Ectodermal cell (in vitro differentiated cells): ENCODE data around the gene PRSS56.
"Not testable (repeated sequence)": the region's sequence is repeated elsewhere in the genome, so short reads cannot be mapped to it uniquely, and the experiment has no call there.

Experiments
- H3K27ac ChIP-seq: 2 replicates; pipeline ENCODE4 v1.7.0; 2013; ENCODE audit warnings: mild to moderate bottlenecking, low read depth, low read length; ENCODE audit not compliant: insufficient read depth, poor library complexity, severe bottlenecking
- H3K27me3 ChIP-seq: 2 replicates; pipeline ENCODE4 v1.7.0; 2013; ENCODE audit warnings: mild to moderate bottlenecking, low read length; ENCODE audit not compliant: insufficient read depth, control insufficient read depth, poor library complexity, severe bottlenecking
- H3K36me3 ChIP-seq: one replicate; pipeline ENCODE4 v1.7.0; 2013; ENCODE audit warnings: low read length; ENCODE audit not compliant: control insufficient read depth, insufficient read depth
- H3K4me1 ChIP-seq: one replicate; pipeline ENCODE4 v1.7.0; 2013; ENCODE audit warnings: low read length; ENCODE audit not compliant: control insufficient read depth, insufficient read depth
- H3K4me3 ChIP-seq: 2 replicates; pipeline ENCODE4 v1.7.0; 2013; ENCODE audit warnings: low read depth, low read length, control low read depth; ENCODE audit not compliant: insufficient read depth
- H3K9me3 ChIP-seq: 2 replicates; pipeline ENCODE4 v1.7.0; 2013; ENCODE audit warnings: mild to moderate bottlenecking, low read length, moderate library complexity; ENCODE audit not compliant: control insufficient read depth
- WGBS, 2 experiments: methylation state at CpG; one replicate each; pipeline ENCODE4 v1.1.7; 2013; ENCODE audit warnings: missing lambda C conversion rate in 2 of 2; 5-methylcytosine and 5-hydroxymethylcytosine counted together

PRSS56 gene

DNA sequence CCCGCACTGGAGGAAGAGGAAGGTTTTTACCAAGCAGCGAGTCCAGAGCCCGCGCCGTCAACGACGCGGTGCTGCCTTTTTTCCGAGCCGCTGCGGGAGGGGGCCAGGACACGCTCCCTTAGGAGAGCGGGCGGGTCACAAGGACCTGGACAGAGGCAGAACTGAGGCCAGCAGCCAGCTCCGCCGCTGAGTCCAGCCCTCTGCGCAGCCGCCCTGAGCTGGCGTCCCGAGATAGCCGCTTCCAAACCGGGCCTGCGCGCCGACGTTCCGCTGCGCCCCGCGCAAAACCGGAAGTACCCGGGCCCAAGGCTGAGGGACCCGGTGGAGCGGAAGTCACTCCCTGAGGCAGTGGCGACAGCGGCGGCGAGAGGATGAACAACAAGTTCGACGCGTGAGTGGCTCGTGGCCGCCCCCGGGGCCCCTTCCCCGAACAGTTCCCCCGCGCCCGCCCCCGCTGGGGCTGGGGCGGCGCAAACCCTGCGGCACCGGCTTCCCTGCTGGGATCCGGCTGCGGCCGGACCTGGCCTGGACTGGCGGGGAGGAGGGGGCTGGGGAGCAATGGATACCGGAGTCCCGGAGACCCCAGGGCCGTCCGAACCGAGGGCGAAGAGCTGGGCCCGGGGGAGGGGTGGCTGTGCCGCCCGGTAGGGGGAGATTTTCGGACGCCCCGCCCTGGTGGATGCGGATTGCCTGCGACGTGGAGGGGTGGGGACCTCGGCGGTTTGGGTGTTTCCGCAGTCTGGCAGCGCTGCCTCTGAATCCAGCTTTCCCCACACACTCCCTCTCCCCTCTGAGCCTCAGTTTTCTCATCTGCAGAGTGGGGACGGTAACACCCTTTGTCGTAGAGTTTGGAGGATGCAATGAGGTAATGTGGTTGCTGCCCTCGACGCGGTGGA, 30.4 kb downstream of the PRSS56 start, which contains the start of the genes EIF4E2 and TIGD1:
Gene EIF4E2 (plus strand): TSS at position 336 of the 896 bp plus-strand sequence. CDS start 36 bp downstream, at position 372.
Gene TIGD1 (minus strand): TSS at position 204 of the 896 bp plus-strand sequence. CDS start 675 bp downstream, outside the sequence.
- Histone ChIP-seq H3K27me3 (no peaks in the 10 kb centered on the region), H3K4me3 (peak within 1 kb of the TSS; percentile 91), H3K4me1 (peaks cover 10% of the 10 kb centered on the region), H3K27ac (peak within 1 kb of the TSS; percentile 92), H3K9me3 (no peaks in the 10 kb centered on the region), H3K36me3 (peaks cover 10% of the 10 kb centered on the region)
- 0% methylated on average over 79 to 81 of the region's 81 CpGs for WGBS, 2 experiments

DNA sequence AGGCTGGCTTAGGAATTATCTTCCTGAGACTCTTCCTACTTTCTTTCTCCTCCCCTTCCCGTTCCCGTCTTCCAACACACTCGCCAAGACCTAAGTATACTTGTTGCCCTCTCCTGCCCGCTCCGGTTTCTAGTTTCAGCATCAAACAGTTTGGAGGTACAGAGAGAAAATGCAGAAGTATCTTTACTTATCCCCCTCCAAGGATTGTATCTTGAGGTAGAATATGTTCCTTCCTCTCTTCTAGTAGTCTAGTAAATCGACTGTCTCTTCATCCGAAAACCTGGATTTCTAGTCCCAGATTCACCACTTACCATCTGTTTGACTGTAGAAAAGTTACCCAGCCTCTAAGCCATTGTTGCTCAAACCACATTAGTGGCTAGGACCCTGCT, 31.1 kb downstream of the PRSS56 start:
- peak overlapping the region; percentile 92 for H3K27ac ChIP-seq
- H3K4me3 ChIP-seq, result peak overlapping the region; percentile 91

DNA sequence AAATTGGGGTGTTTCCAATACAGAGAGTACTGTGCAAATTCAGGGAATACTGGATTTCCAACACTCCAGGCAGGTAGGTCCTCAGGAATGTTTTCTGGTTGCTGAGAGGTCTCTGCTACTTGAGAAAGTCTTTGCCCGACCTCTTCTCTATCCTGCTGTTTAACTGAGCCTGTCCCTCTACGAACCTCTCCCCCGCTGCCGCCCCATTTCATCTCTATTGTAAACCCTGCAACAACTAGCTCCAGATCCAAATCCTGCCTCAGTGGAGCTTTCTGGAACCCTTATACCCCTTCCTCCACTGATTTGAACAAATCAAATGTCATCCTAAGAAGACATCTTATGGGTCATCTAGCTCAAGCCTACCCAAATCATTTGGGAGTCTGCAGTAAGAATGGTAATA, 31.6 kb downstream of the PRSS56 start:
- no peaks in the 10 kb centered on the region for H3K27me3 ChIP-seq
- WGBS, 2 experiments, result 87 to 95% methylated on average over 4 of the region's 4 CpGs
- peak overlapping the region; percentile 91 for H3K4me3 ChIP-seq
- no peak overlapping the region for H3K27ac ChIP-seq
- H3K4me1 ChIP-seq, result peaks cover 10% of the 10 kb centered on the region
- peaks cover 9% of the 10 kb centered on the region for H3K36me3 ChIP-seq
- no peaks in the 10 kb centered on the region for H3K9me3 ChIP-seq

More for the DNA sequence above, 31.1 kb downstream of the PRSS56 start:
- H3K4me1 ChIP-seq, result peaks cover 10% of the 10 kb centered on the region
- no peaks in the 10 kb centered on the region for H3K27me3 ChIP-seq
- no peaks in the 10 kb centered on the region for H3K9me3 ChIP-seq
- H3K36me3 ChIP-seq, result peaks cover 7% of the 10 kb centered on the region
- WGBS, 2 experiments, result 22 to 25% methylated on average over 7 of the region's 7 CpGs

DNA sequence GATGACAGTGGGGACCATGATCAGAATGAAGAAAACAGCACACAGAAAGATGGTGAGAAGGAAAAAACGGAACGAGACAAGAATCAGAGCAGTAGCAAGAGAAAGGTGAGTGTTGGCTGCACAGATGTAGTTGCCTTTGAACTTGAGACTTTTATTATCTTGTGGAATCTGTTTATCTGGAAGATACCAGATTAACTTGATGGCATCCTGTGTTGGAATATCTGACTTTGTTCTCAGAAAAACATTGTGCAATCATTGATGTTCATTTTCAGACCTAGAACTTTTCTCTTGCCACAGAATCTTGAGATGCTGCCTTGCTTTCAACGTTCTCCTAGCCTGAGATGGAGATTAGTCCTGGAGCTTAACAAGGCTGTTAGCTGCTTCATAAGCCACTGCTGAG, 36.2 kb downstream of the PRSS56 start:
- H3K4me1 ChIP-seq, result peaks cover 8% of the 10 kb centered on the region
- H3K9me3 ChIP-seq, result no peaks in the 10 kb centered on the region
- WGBS, 2 experiments, result 92 to 96% methylated on average over 3 of the region's 3 CpGs
- H3K27me3 ChIP-seq, result no peaks in the 10 kb centered on the region
- H3K36me3 ChIP-seq, result peaks cover 19% of the 10 kb centered on the region
- H3K27ac ChIP-seq, result no peak overlapping the region
- no peak overlapping the region for H3K4me3 ChIP-seq

DNA sequence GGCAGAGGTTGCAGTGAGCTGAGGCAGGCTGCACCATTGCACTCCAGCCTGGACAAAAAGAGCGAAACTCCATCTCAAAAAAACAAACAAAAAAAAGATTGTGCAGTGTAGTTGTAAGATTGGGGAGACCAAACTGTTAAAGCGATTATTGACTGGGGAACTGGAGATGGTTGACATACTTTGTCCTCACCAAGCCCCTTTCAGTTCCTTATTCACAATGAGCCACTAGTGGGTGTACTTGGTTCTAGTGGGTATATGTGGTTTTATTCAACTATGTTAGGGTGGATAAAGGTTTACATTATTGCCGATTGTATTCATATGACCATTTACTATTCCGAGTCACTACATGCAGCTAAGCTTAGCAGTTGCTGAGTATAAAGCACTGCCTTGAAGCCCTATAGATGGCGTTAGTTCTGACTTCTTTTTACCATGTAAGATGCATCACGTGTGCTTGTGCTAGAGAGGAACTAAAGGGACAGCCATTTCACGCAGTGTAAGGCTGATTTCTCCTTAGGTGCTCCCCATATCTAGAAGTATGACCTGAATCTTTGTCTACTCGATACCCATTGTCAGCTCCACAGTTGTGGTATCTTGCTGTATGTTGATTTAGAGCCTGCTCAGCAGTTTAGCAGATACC, 42.4 kb downstream of the PRSS56 start:
- H3K36me3 ChIP-seq, result peaks cover 43% of the 10 kb centered on the region
- H3K27ac ChIP-seq, result no peak overlapping the region
- no peaks in the 10 kb centered on the region for H3K9me3 ChIP-seq
- WGBS, 2 experiments, result 94 to 99% methylated on average over 7 to 8 of the region's 8 CpGs
- no peaks in the 10 kb centered on the region for H3K27me3 ChIP-seq
- no peak overlapping the region for H3K4me3 ChIP-seq
- no peaks in the 10 kb centered on the region for H3K4me1 ChIP-seq

DNA sequence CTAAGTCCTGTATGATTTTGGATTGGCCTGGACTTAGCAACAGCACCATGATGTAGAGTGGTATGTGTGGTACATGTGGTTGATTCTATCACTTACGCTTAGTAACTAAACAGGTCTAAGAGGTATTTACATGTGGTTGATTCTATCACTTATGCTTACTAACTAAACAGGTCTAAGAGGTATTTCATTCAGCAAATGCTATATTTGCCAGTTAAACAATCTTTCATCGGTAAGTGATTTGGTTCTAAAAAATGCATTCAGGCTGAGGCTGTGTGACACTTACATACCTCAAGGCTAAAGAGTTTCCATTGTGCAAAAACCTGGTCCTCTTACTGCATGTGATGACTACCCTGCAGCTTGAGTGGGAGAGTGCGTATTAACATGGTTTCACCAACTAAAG, 43.4 kb downstream of the PRSS56 start:
- peaks cover 45% of the 10 kb centered on the region for H3K36me3 ChIP-seq

DNA sequence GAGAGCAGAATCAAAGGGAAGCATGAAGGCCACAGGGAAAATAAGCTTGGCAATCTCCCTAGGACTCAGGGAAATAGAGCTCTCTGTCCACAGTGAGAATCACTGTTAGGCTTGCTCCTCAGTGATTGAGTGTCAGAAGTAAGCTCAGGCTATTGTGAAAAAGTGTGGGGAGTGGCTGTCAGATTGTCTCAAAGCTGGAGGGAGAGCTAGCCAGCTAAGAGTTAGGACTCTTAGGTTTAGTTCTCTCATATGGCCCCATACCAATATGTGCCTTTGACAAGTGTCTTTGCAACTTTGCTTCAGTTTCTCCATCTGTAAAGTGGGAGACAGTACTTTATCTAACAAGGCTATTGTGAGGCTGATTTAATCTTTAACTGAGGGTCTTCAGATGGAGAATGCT, 47.5 kb downstream of the PRSS56 start:
- Histone ChIP-seq H3K4me3 (no peak overlapping the region), H3K9me3 (no peaks in the 10 kb centered on the region), H3K4me1 (no peaks in the 10 kb centered on the region), H3K27ac (no peak overlapping the region), H3K27me3 (no peaks in the 10 kb centered on the region), H3K36me3 (peaks cover 56% of the 10 kb centered on the region)

More for the DNA sequence above, 43.4 kb downstream of the PRSS56 start:
- no peaks in the 10 kb centered on the region for H3K9me3 ChIP-seq
- no peaks in the 10 kb centered on the region for H3K27me3 ChIP-seq
- H3K4me3 ChIP-seq, result no peak overlapping the region
- H3K4me1 ChIP-seq, result no peaks in the 10 kb centered on the region
- H3K27ac ChIP-seq, result no peak overlapping the region
- WGBS, 2 experiments, result 64 to 95% methylated on average over 2 to 3 of the region's 3 CpGs

DNA sequence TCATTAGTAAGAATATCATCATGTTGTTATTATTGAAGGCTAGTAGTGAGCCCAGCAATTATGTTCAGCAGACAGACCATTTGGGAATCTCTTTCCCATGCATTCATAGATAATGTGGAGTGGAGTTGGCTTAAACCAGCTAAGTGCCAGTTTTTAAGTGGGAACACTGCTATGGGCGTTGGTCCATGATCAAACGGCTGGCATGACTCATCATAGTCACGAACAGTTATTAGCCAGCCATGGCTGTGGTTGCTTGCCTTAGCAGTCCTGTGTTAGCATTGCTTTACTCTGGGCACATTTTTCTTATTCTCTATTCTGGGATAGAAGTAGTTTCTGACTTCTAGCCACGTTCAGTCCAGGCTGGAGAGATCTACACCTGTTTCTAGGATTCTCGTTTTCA, 48.0 kb downstream of the PRSS56 start:
- no peaks in the 10 kb centered on the region for H3K27me3 ChIP-seq
- H3K9me3 ChIP-seq, result no peaks in the 10 kb centered on the region
- H3K4me3 ChIP-seq, result no peak overlapping the region
- WGBS, 2 experiments, result 96 to 97% methylated on average over 4 of the region's 5 CpGs
- H3K4me1 ChIP-seq, result no peaks in the 10 kb centered on the region
- no peak overlapping the region for H3K27ac ChIP-seq
- H3K36me3 ChIP-seq, result peaks cover 56% of the 10 kb centered on the region

DNA sequence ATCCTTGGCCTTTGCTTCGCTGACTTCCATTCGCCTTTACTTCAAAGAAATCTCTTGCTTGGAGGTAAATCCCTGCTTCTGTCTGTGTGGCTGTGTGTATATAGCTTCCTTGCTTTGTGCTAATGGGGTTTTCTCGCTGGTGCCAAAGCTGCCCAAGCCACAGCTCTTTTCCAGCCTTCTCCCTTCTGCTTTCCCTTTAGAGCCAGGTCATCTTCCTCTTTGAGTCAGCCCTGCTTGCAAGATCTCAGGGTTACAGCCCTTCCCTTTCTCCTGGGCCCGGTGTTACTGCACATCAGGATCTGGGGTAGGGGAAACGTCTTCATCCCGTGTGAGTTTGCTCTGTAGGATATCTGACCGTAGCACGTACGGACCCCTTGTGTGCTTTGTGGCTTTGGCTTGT, 49.4 kb downstream of the PRSS56 start:
- H3K36me3 ChIP-seq, result peaks cover 45% of the 10 kb centered on the region
- H3K27ac ChIP-seq, result no peak overlapping the region
- WGBS, 2 experiments, result 95 to 97% methylated on average over 9 of the region's 9 CpGs
- H3K27me3 ChIP-seq, result no peaks in the 10 kb centered on the region
- H3K4me3 ChIP-seq, result no peak overlapping the region
- H3K9me3 ChIP-seq, result no peaks in the 10 kb centered on the region
- no peaks in the 10 kb centered on the region for H3K4me1 ChIP-seq

DNA sequence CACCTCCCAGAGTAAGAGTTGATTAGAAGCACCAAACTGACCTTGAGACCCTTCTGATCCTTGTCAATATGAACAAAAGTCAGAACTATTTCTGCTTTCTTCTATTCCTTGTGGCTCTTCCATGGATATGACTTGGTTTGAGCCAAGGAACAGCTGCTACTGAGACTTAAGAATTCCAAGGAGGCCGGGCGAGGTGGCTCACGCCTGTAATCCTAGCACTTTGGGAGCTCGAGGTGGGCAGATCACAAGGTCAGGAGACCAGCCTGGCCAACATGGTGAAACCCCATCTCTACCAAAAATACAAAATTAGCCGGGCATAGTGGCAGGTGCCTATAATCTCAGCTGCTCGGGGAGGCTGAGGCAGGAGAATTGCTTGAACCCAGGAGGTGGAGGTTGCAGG, 50.3 kb downstream of the PRSS56 start:
- H3K9me3 ChIP-seq, H3K4me1 ChIP-seq, H3K4me3 ChIP-seq, H3K27me3 ChIP-seq, H3K27ac ChIP-seq: not testable (repeated sequence)
- peaks cover 38% of the 10 kb centered on the region for H3K36me3 ChIP-seq
- 85 to 94% methylated on average over 6 of the region's 6 CpGs for WGBS, 2 experiments
